A673 (cell line): ENCODE data around the gene KCNJ10. TPM values are rescaled to one million over a fixed set of nuclear protein-coding genes. Genes with fewer than 3 reads are reported as not detected.

Experiments used
- BruUV-seq: library from RNA; stranded (reverse); fragments of 400-500 nt; replicated peaks from 2 replicates; lab custom pipeline; 2021; lab: Mats Ljungman, UMichigan
- CTCF ChIA-PET: fragments of 300-600 bp; sonication (Branson Sonifier 250); formaldehyde crosslinking; loops from one replicate; lab custom pipeline; 2022; ENCODE audit warnings: antibody characterized with exemption; lab: Charles Lee
- POLR2A ChIA-PET: fragments of 300-600 bp; sonication (Branson Sonifier 250); formaldehyde crosslinking; loops from one replicate; lab custom pipeline; 2022; ENCODE audit warnings: antibody characterized with exemption; ENCODE audit not compliant: low non-redundant PET; lab: Charles Lee
- DNase-seq: peaks from one replicate; pipeline ENCODE4 v3.0.0-alpha.2; 2015; ENCODE audit warnings: low spot score
- H3K27ac ChIP-seq: fragments of 200-600 bp; sonication (generic); 2 replicates; pipeline ENCODE4 v1.5.1; 2016; ENCODE audit warnings: mixed run types, low read depth, mild to moderate bottlenecking, mixed read lengths, antibody characterized with exemption, low read length; ENCODE audit not compliant: poor library complexity, severe bottlenecking
- H3K27me3 ChIP-seq: fragments of 200-600 bp; sonication (generic); replicated peaks from 2 replicates; pipeline ENCODE4 v1.6.1; 2017; ENCODE audit warnings: mixed run types, low read depth, mild to moderate bottlenecking, mixed read lengths, antibody characterized with exemption, low read length; ENCODE audit not compliant: insufficient read depth, poor library complexity
- H3K36me3 ChIP-seq: fragments of 200-600 bp; sonication (generic); 2 replicates; pipeline ENCODE4 v1.6.1; 2016; ENCODE audit warnings: mixed run types, mild to moderate bottlenecking, mixed read lengths, antibody characterized with exemption, low read length; ENCODE audit not compliant: insufficient read depth, poor library complexity, severe bottlenecking
- H3K4me1 ChIP-seq: fragments of 200-600 bp; sonication (generic); 2 replicates; pipeline ENCODE4 v1.6.1; 2017; ENCODE audit warnings: mixed run types, mild to moderate bottlenecking, mixed read lengths, antibody characterized with exemption, low read length; ENCODE audit not compliant: insufficient read depth, poor library complexity, severe bottlenecking
- H3K4me3 ChIP-seq: fragments of 200-600 bp; sonication (generic); 2 replicates; pipeline ENCODE4 v1.5.1; 2016; ENCODE audit warnings: low read depth, mixed run types, mild to moderate bottlenecking, mixed read lengths, low read length; ENCODE audit not compliant: poor library complexity, severe bottlenecking
- H3K9me3 ChIP-seq: fragments of 200-600 bp; sonication (generic); 2 replicates; pipeline ENCODE4 v1.6.1; 2016; ENCODE audit warnings: mixed run types, low read depth, mild to moderate bottlenecking, mixed read lengths, antibody characterized with exemption, low read length; ENCODE audit not compliant: poor library complexity, severe bottlenecking
- EZH2 ChIP-seq: fragments of 200-600 bp; sonication (generic); IDR thresholded peaks from 2 replicates; pipeline ENCODE4 v1.6.1; 2017; ENCODE audit warnings: borderline replicate concordance, low read depth, mild to moderate bottlenecking, mixed read lengths, antibody characterized with exemption, low read length; ENCODE audit not compliant: poor library complexity, severe bottlenecking
- intact Hi-C: fragments of 100-400 bp; cut with micrococcal nuclease; formaldehyde crosslinking; loops from one replicate; pipeline ENCODE4 v1.10.0; 2022; ENCODE audit not compliant: unreplicated experiment
- total RNA-seq: library from RNA; stranded (reverse); gene quantifications from 2 replicates; pipeline ENCODE4 v1.2.3, GENCODE V29; 2021
- TF ChIP-seq, protein P1 (sequence below): fragments of 300-800, 200-600 bp; sonication (generic); conservative IDR thresholded peaks from 2 replicates; pipeline ENCODE4 v1.5.1; 2017; ENCODE audit warnings: low read depth, mild to moderate bottlenecking, antibody characterized with exemption, low read length, moderate library complexity, mixed read lengths

The KCNJ10 gene
- total RNA-seq, 1 experiment from 2014 or later: not detected

DNA sequence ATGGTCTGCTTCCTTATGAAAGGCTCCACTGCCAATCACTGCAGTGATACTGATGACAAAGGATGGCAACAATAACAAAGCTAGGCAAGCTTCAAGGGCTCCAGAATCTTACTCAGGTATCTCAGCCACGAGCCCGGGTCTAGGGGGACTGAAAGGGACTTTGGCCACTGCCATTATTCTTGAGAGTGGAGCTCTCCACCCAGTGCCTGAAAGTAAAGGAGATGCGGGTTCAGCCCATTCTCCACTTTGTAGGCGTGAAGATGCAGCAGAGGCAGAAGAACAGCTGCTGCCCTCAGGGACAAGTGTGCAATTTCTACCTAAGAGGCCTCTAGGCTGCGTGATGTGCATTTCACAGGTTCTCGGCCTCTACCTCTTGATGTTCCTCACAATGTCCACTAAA, 84.5 kb downstream of the KCNJ10 start:
- no peak overlapping the region for H3K4me3 ChIP-seq
- no peak for DNase-seq
- no peaks in the 10 kb centered on the region for H3K36me3 ChIP-seq
- POLR2A ChIA-PET: no interaction called here
- CTCF ChIA-PET: no interaction called here
- H3K27me3 ChIP-seq: peaks cover 31% of the 10 kb centered on the region
- H3K9me3 ChIP-seq: no peaks in the 10 kb centered on the region
- H3K27ac ChIP-seq: no peak overlapping the region
- BruUV-seq: no TSS peak
- intact Hi-C loops: no loop called here
- no peaks in the 10 kb centered on the region for H3K4me1 ChIP-seq
- TF ChIP-seq EZH2: no peak
- TF ChIP-seq, protein P1, sequence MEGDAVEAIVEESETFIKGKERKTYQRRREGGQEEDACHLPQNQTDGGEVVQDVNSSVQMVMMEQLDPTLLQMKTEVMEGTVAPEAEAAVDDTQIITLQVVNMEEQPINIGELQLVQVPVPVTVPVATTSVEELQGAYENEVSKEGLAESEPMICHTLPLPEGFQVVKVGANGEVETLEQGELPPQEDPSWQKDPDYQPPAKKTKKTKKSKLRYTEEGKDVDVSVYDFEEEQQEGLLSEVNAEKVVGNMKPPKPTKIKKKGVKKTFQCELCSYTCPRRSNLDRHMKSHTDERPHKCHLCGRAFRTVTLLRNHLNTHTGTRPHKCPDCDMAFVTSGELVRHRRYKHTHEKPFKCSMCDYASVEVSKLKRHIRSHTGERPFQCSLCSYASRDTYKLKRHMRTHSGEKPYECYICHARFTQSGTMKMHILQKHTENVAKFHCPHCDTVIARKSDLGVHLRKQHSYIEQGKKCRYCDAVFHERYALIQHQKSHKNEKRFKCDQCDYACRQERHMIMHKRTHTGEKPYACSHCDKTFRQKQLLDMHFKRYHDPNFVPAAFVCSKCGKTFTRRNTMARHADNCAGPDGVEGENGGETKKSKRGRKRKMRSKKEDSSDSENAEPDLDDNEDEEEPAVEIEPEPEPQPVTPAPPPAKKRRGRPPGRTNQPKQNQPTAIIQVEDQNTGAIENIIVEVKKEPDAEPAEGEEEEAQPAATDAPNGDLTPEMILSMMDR: no peak

DNA sequence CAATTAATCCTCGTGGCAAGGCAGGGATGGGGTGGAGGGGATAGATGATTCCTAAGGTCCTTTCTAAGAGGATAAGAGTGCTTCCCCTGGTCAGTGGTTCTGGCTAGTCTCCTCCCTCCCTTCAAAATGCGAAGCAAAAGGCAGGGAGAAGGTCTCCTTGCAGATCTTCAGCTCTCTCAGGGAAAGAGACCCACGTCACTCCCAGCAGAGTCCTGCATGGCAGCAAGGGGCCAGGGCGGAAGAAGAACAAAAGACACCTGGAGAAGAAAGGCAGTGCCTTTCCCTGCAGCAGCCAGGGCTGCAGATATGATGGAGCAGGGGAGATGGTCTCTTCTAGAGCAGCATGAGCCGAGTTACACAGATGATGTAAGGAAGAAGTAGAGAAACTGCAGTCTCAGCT, 86.3 kb downstream of the KCNJ10 start:
- no TSS peak for BruUV-seq
- no peak overlapping the region for H3K4me3 ChIP-seq
- TF ChIP-seq EZH2: no peak
- TF ChIP-seq, protein P1: no peak
- CTCF ChIA-PET: interaction anchor here (1.1 kb wide), 1 partner anchor 23 kb away, joined by 4 read pairs; no protein-coding TSS in a partner anchor
- no peaks in the 10 kb centered on the region for H3K9me3 ChIP-seq
- H3K27me3 ChIP-seq: peaks cover 46% of the 10 kb centered on the region
- no peaks in the 10 kb centered on the region for H3K36me3 ChIP-seq
- POLR2A ChIA-PET: no interaction called here
- intact Hi-C loops: no loop called here
- DNase-seq: no peak
- H3K4me1 ChIP-seq: no peaks in the 10 kb centered on the region
- H3K27ac ChIP-seq: no peak overlapping the region

DNA sequence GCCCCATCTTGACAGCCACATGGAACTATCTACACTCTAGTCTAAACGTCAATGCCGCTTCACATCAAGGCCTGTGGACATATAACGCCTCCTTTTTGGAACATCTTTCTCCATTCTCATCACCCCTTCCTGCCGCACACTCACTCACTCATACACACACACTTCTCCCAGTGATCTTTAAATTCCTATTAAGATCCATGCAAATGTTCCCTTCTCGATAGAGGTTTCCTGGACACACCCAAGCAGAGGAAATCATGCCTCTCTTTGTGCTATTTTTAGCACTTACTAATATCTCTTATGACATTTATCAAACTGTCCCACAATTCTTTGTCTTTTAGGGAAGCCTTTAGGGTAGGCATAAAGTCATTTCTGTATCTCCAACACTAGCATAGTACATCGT, 87.7 kb downstream of the KCNJ10 start:
- POLR2A ChIA-PET: no interaction called here
- intact Hi-C loops: no loop called here
- CTCF ChIA-PET: no interaction called here

More for the DNA sequence above, 87.7 kb downstream of the KCNJ10 start:
- Histone ChIP-seq H3K4me3 (no peak overlapping the region), H3K36me3 (no peaks in the 10 kb centered on the region), H3K27me3 (peaks cover 60% of the 10 kb centered on the region), H3K9me3 (no peaks in the 10 kb centered on the region), H3K27ac (no peak overlapping the region), H3K4me1 (no peaks in the 10 kb centered on the region)
- TF ChIP-seq, protein P1: no peak
- TF ChIP-seq EZH2: no peak
- no TSS peak for BruUV-seq
- no peak for DNase-seq
